Activated CD4-positive, alpha-beta T cell treated with anti-CD3 and anti-CD28 coated beads, Interleukin-2, amount 50 U/mL, for 48 hours (primary cell): ENCODE results near the gene IL12B.
"Not testable (repeated sequence)": the region's sequence is repeated elsewhere in the genome, so short reads cannot be mapped to it uniquely, and the experiment has no call there.

ENCODE experiments used
- DNase-seq, 2 experiments: peaks; one replicate each; pipeline ENCODE4 v3.0.0-alpha.2; 2020

IL12B gene

GRCh38 chr5:159330131-159330800, at the start of gene IL12B:
IL12B (minus strand) TSS chr5:159330487; CDS start chr5:159326782, 3,705 bp downstream.
- no peak for DNase-seq

- DNase-seq, result no peak
These were observed 47.4 kb upstream of the IL12B start for GRCh38 chr5:159377653-159378052.

GRCh38 chr5:159367866-159368265, 37.6 kb upstream of the IL12B start:
- not testable (repeated sequence) for DNase-seq

GRCh38 chr5:159366776-159367175, 36.5 kb upstream of the IL12B start:
- not testable (repeated sequence) for DNase-seq

GRCh38 chr5:159362220-159362619, 31.9 kb upstream of the IL12B start:
- no peak for DNase-seq

GRCh38 chr5:159359871-159360270, 29.6 kb upstream of the IL12B start:
- not testable (repeated sequence) for DNase-seq

- DNase-seq, result no peak
These were observed 29.1 kb upstream of the IL12B start for GRCh38 chr5:159359408-159359807.

GRCh38 chr5:159353661-159354252, 23.5 kb upstream of the IL12B start:
- DNase-seq, result no peak

GRCh38 chr5:159350644-159351043, 20.4 kb upstream of the IL12B start:
- not testable (repeated sequence) for DNase-seq

- DNase-seq, result not testable (repeated sequence)
These were observed 19.9 kb upstream of the IL12B start for GRCh38 chr5:159350216-159350615.

- DNase-seq, result no peak
These were observed 15.6 kb upstream of the IL12B start for GRCh38 chr5:159345861-159346260.

- no peak for DNase-seq
These were observed 15.0 kb upstream of the IL12B start for GRCh38 chr5:159345336-159345735.

- DNase-seq, result no peak
These were observed 13.2 kb upstream of the IL12B start for GRCh38 chr5:159343295-159344094.

GRCh38 chr5:159342840-159343239, 12.6 kb upstream of the IL12B start:
- DNase-seq, result no peak

- DNase-seq, result peak; percentile 50 to 65
These were observed 11.6 kb upstream of the IL12B start for GRCh38 chr5:159341906-159342310.

- DNase-seq, result no peak
These were observed 10.9 kb upstream of the IL12B start for GRCh38 chr5:159341145-159341544.

- DNase-seq, result no peak
These were observed 10.2 kb upstream of the IL12B start for GRCh38 chr5:159340511-159340910.

- no peak for DNase-seq
These were observed 9.2 kb upstream of the IL12B start for GRCh38 chr5:159339460-159339859.

GRCh38 chr5:159338118-159338517, 7.8 kb upstream of the IL12B start:
- DNase-seq, result no peak

GRCh38 chr5:159337016-159337955, 7.0 kb upstream of the IL12B start:
- peak; percentile 25 to 49 for DNase-seq

- DNase-seq, result no peak
These were observed 6.3 kb upstream of the IL12B start for GRCh38 chr5:159336586-159336985.

GRCh38 chr5:159333545-159333925, 3.2 kb upstream of the IL12B start:
- no peak for DNase-seq
